ENCODE data around the gene STPG1. TPM values are rescaled to one million over a fixed set of nuclear protein-coding genes. Genes with fewer than 3 reads are reported as not detected.
A peak's percentile ranks its signal among the peaks of the same experiment; 100 is the strongest.

Gene STPG1
- total and polyA plus RNA-seq, 8 donors, result 0.45 to 51.0 (median 4.4) TPM; not detected in 1

- Histone ChIP-seq H3K4me3 (no peak overlapping the region), H3K9me3 (no peaks in the 10 kb centered on the region), H3K27me3 (no peaks in the 10 kb centered on the region), H3K4me1 (peaks cover 20 to 46% (median 37%) of the 10 kb centered on the region in 4 donors), H3K36me3 (peaks cover 10 to 57% (median 44%) of the 10 kb centered on the region in 4 donors), H3K27ac (no peak overlapping the region)
- DNase-seq, result no peak
- 81 to 88% (median 87%) methylated on average over 4 of the region's 4 CpGs for WGBS, 5 donors
- TF ChIP-seq EP300 (IDR thresholded peaks at IDR 0.05) (no peak), POLR2A (IDR thresholded peaks at IDR 0.05) (no peak), CTCF (IDR thresholded peaks at IDR 0.05) (no peak), POLR2AphosphoS5 (IDR thresholded peaks at IDR 0.05) (no peak)
- intact Hi-C loops (cut with DNase I; ENCODE audit: low total_unique reads), result no loop called here
Observed at GRCh38 chr1:24420547-24420946, 7.0 kb upstream of the STPG1 start.

GRCh38 chr1:24418898-24419628, 5.5 kb upstream of the STPG1 start:
- 48 to 55% (median 53%) methylated on average over 14 of the region's 14 CpGs for WGBS, 5 donors
- intact Hi-C loops (cut with DNase I; ENCODE audit: low total_unique reads), result no loop called here
- TF ChIP-seq POLR2AphosphoS5 (IDR thresholded peaks at IDR 0.05), result no peak
- no peak for TF ChIP-seq CTCF (IDR thresholded peaks at IDR 0.05)
- Histone ChIP-seq H3K27ac (peak overlapping the region in 2 of 5 donors; percentile 24 to 42), H3K4me1 (peaks cover 26 to 46% (median 36%) of the 10 kb centered on the region in 4 donors), H3K4me3 (no peak overlapping the region), H3K27me3 (no peaks in the 10 kb centered on the region), H3K9me3 (no peaks in the 10 kb centered on the region), H3K36me3 (peaks cover 10 to 46% (median 42%) of the 10 kb centered on the region in 4 donors)
- DNase-seq, result peak; percentile 55 to 59

- DNase-seq, result no peak
- H3K27ac ChIP-seq, result peak overlapping the region in 3 of 5 donors; percentile 71 to 83 (median 77)
- intact Hi-C loops (cut with DNase I; ENCODE audit: low total_unique reads), result no loop called here
- 41 to 53% (median 47%) methylated on average over 1 of the region's 1 CpG for WGBS, 5 donors
- H3K36me3 ChIP-seq, result peaks cover 10 to 35% (median 35%) of the 10 kb centered on the region in 4 donors
- no peak overlapping the region for H3K4me3 ChIP-seq
- H3K27me3 ChIP-seq, result no peaks in the 10 kb centered on the region
- H3K9me3 ChIP-seq, result no peaks in the 10 kb centered on the region
- peaks cover 31 to 57% (median 42%) of the 10 kb centered on the region in 4 donors for H3K4me1 ChIP-seq
- no peak for TF ChIP-seq POLR2A (IDR thresholded peaks at IDR 0.05)
- no peak for TF ChIP-seq EP300 (IDR thresholded peaks at IDR 0.05)
- TF ChIP-seq POLR2AphosphoS5 (IDR thresholded peaks at IDR 0.05), result no peak
- no peak for TF ChIP-seq CTCF (IDR thresholded peaks at IDR 0.05)
Observed at GRCh38 chr1:24417681-24418080, 4.1 kb upstream of the STPG1 start.

GRCh38 chr1:24416666-24417391, 3.2 kb upstream of the STPG1 start:
- peak overlapping the region; percentile 19 to 83 (median 75) for H3K27ac ChIP-seq
- peaks cover 31 to 66% (median 47%) of the 10 kb centered on the region in 4 donors for H3K4me1 ChIP-seq
- H3K9me3 ChIP-seq, result no peaks in the 10 kb centered on the region
- DNase-seq, result peak in 1 of 2 donors; percentile 84
- H3K4me3 ChIP-seq, result peak overlapping the region; percentile 63 to 78 (median 70)
- H3K36me3 ChIP-seq, result peaks cover 4 to 27% (median 26%) of the 10 kb centered on the region in 4 donors
- intact Hi-C loops (cut with DNase I; ENCODE audit: low total_unique reads), result no loop called here
- no peak for TF ChIP-seq EP300 (IDR thresholded peaks at IDR 0.05)
- TF ChIP-seq POLR2AphosphoS5 (IDR thresholded peaks at IDR 0.05), result peak in 1 of 3 donors; percentile 63
- peak in 1 of 7 experiments; percentile 3 for TF ChIP-seq CTCF (IDR thresholded peaks at IDR 0.05)
- no peak for TF ChIP-seq POLR2A (IDR thresholded peaks at IDR 0.05)
- H3K27me3 ChIP-seq, result no peaks in the 10 kb centered on the region
- 35 to 52% (median 43%) methylated on average over 9 to 10 of the region's 10 CpGs for WGBS, 5 donors

Measured in stomach (tissue), 9 donors.